Measurements from ENCODE around the gene MAP4K4.

Gene MAP4K4

GRCh38 chr2:101788995-101789970, 91.8 kb downstream of the MAP4K4 start:
- no peak for DNase-seq (ENCODE audit: low read depth, low spot score)

GRCh38 chr2:101790416-101790815, 92.9 kb downstream of the MAP4K4 start:
- DNase-seq (ENCODE audit: low read depth, low spot score) = no peak

- no peak for DNase-seq (ENCODE audit: low read depth, low spot score)
Observed at GRCh38 chr2:101790857-101791256, 93.3 kb downstream of the MAP4K4 start.

- DNase-seq (ENCODE audit: low read depth, low spot score) = no peak
Observed at GRCh38 chr2:101792208-101792607, 94.7 kb downstream of the MAP4K4 start.

GRCh38 chr2:101793277-101793969, 95.9 kb downstream of the MAP4K4 start:
- DNase-seq (ENCODE audit: low read depth, low spot score) = peak; percentile 66

GRCh38 chr2:101794141-101794540, 96.6 kb downstream of the MAP4K4 start:
- no peak for DNase-seq (ENCODE audit: low read depth, low spot score)

GRCh38 chr2:101795033-101795432, 97.5 kb downstream of the MAP4K4 start:
- DNase-seq (ENCODE audit: low read depth, low spot score) = no peak

- no peak for DNase-seq (ENCODE audit: low read depth, low spot score)
Observed at GRCh38 chr2:101796825-101797600, 99.5 kb downstream of the MAP4K4 start.

GRCh38 chr2:101801496-101801895, 104.0 kb downstream of the MAP4K4 start:
- DNase-seq (ENCODE audit: low read depth, low spot score) = no peak

GRCh38 chr2:101802329-101802728, 104.8 kb downstream of the MAP4K4 start:
- peak; percentile 54 for DNase-seq (ENCODE audit: low read depth, low spot score)

GRCh38 chr2:101803128-101803527, 105.6 kb downstream of the MAP4K4 start:
- no peak for DNase-seq (ENCODE audit: low read depth, low spot score)

GRCh38 chr2:101803945-101804696, 106.6 kb downstream of the MAP4K4 start:
- DNase-seq (ENCODE audit: low read depth, low spot score) = no peak

- DNase-seq (ENCODE audit: low read depth, low spot score) = no peak
Observed at GRCh38 chr2:101805152-101806088, 107.9 kb downstream of the MAP4K4 start.

GRCh38 chr2:101806123-101806522, 108.6 kb downstream of the MAP4K4 start:
- DNase-seq (ENCODE audit: low read depth, low spot score) = peak; percentile 58

- DNase-seq (ENCODE audit: low read depth, low spot score) = no peak
Observed at GRCh38 chr2:101806701-101807100, 109.2 kb downstream of the MAP4K4 start.

- no peak for DNase-seq (ENCODE audit: low read depth, low spot score)
Observed at GRCh38 chr2:101807242-101807641, 109.7 kb downstream of the MAP4K4 start.

- no peak for DNase-seq (ENCODE audit: low read depth, low spot score)
Observed at GRCh38 chr2:101808006-101808562, 110.6 kb downstream of the MAP4K4 start.

GRCh38 chr2:101809698-101810097, 112.2 kb downstream of the MAP4K4 start:
- DNase-seq (ENCODE audit: low read depth, low spot score) = no peak

GRCh38 chr2:101811226-101812015, 113.9 kb downstream of the MAP4K4 start:
- no peak for DNase-seq (ENCODE audit: low read depth, low spot score)

All from ELF-1 (cell line).